NCI-H187 treated with DMSO at 0.1 percent for 48 hours (cell line): ENCODE measurements around the gene KCNK18.

Experiments used
- DNase-seq: peaks from one replicate; lab custom pipeline; 2025; lab: John Stamatoyannopoulos, UW

Gene KCNK18

GRCh38 chr10:117197189-117197588, at the start of gene KCNK18:
TSS of gene KCNK18 (plus strand) at chr10:117197489. CDS start at chr10:117197489, 0 bp downstream.
- DNase-seq, result no peak

GRCh38 chr10:117148284-117148683, 49.0 kb upstream of the KCNK18 start:
- no peak for DNase-seq

- DNase-seq, result no peak
Observed at GRCh38 chr10:117152668-117153067, 44.6 kb upstream of the KCNK18 start.

GRCh38 chr10:117158297-117158696, 39.0 kb upstream of the KCNK18 start:
- no peak for DNase-seq

- no peak for DNase-seq
Observed at GRCh38 chr10:117159390-117159789, 37.9 kb upstream of the KCNK18 start.

GRCh38 chr10:117160567-117160966, 36.7 kb upstream of the KCNK18 start:
- DNase-seq, result no peak

- no peak for DNase-seq
Observed at GRCh38 chr10:117161386-117162033, 35.8 kb upstream of the KCNK18 start.

- DNase-seq, result no peak
Observed at GRCh38 chr10:117162093-117163060, 34.9 kb upstream of the KCNK18 start.

GRCh38 chr10:117163061-117163953, 34.0 kb upstream of the KCNK18 start:
- no peak for DNase-seq

GRCh38 chr10:117163954-117164548, 33.2 kb upstream of the KCNK18 start:
- DNase-seq, result no peak

- no peak for DNase-seq
Observed at GRCh38 chr10:117164592-117165537, 32.4 kb upstream of the KCNK18 start.

GRCh38 chr10:117165538-117166417, 31.5 kb upstream of the KCNK18 start:
- DNase-seq, result no peak

- no peak for DNase-seq
Observed at GRCh38 chr10:117166418-117167345, 30.6 kb upstream of the KCNK18 start.

- no peak for DNase-seq
Observed at GRCh38 chr10:117167346-117167788, 29.9 kb upstream of the KCNK18 start.

GRCh38 chr10:117167789-117168674, 29.3 kb upstream of the KCNK18 start:
- no peak for DNase-seq

- DNase-seq, result no peak
Observed at GRCh38 chr10:117168729-117169128, 28.6 kb upstream of the KCNK18 start.

GRCh38 chr10:117169480-117169879, 27.8 kb upstream of the KCNK18 start:
- DNase-seq, result no peak
